HG03571 (cell line): Measurements from ENCODE around the gene CERS6.
A peak's percentile ranks its signal among the peaks of the same experiment; 100 is the strongest.

ENCODE experiments used
- ATAC-seq: cut with Tn5 transposase; IDR thresholded peaks from one replicate; pipeline ENCODE4 v1.9.1; 2021; ENCODE audit not compliant: unreplicated experiment

The CERS6 gene

DNA sequence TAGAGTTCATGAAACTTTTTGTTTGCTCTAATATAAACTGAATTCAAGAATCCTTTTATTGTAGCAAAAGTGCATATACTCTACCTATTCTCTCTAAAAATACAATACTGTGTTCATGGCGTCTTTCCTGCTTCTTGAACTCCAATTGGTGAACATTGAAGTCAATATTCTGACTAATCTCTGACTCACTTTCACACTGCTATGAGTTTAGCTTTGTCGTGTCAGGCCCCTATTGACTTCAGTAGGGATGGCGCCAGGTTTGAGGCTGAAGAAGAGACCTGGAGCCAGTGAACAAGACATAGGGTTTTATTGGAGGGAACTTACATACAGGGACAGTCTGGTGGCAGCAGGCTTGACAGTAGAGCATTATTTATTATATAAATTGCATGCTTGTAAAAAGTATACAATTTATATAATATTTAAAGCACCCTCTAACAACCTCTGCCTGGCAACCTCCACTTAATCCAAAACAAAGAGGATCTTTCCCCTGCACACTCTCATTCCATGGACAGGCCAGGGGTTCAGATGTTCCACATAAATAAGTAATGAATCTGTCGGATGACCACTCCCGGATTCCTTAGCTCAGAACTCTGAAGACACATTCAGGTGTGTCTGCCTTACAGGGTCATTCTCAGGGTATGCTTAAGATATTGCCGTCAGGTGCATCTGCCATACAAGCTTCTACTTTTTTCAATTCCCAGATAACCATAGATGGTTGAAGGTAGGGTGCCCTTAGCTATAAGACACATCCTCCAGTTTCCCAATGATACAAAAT is 141.0 kb downstream of the CERS6 start:
- no peak for ATAC-seq

DNA sequence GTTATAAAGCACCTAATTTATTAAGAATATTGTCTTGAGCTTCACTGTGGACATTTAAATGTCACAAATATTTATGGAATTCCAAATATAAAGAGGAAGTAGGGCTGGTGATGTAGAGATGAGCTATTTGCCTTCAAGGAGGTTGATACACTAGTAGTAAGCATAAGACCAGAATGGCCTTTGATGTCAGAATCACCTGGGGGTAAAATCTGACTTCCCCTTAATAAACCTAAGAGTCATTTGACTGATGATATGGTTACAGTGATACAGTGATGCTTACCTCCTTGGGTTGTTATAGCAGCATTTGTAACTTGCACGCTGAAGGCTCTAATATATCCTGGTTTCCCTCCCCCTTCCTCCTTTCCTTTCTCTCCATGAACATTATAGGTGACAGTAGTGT is 143.7 kb downstream of the CERS6 start:
- no peak for ATAC-seq

DNA sequence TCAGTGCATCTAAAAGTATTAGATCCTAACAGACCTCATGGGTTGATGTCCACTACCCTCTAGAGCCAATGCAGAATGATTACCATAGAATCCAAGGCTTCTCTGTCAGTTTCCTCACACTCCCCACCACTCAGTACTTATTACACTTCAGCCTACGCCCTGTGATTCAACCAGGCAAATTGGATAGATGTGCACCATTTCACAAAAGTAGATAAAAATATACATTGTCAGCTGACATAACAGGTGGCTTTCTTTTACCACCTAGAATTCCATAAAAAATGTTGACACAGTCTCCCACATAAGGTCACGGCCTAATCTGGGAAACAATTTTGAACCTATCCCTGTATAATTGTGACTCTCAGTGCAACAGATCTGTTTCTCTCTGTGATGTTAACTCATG is 144.9 kb downstream of the CERS6 start:
- ATAC-seq = no peak

DNA sequence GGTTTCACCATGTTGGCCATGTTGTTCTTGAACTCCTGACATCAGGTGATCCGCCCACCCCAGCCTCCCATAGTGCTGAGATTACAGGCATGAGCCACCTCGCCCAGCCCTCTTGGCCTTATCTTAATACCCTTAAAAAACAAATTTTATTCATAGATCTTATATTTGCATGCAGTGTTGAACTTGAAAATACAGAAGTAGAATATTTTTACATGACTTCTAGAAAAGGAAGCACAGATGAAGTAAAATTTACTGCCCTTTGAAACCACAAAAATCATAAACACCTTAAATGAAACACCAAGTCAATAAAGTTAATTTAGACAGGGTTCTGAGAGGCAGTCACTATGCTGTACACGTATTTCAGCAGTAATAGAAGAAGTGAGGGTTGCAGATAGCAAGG is 145.7 kb downstream of the CERS6 start:
- peak; percentile 82 for ATAC-seq

DNA sequence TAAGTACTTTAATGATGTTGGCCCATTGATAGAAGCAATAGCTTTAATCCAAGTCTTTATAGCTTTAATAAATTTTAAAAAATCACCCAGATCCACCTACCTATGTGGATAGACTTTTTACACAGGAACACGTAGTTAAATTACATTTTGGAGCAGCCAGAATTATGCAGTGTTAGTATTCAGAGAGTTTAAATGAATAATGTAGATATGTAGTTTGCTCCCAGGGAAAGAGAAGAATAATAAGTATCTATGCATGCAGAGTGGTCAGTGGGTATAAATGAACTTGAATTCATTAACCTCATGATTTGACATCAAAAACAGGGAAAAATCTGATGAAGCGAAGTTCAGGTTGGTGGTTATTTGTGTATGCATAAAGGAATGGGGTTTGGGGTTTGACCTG is 146.3 kb downstream of the CERS6 start:
- no peak for ATAC-seq

DNA sequence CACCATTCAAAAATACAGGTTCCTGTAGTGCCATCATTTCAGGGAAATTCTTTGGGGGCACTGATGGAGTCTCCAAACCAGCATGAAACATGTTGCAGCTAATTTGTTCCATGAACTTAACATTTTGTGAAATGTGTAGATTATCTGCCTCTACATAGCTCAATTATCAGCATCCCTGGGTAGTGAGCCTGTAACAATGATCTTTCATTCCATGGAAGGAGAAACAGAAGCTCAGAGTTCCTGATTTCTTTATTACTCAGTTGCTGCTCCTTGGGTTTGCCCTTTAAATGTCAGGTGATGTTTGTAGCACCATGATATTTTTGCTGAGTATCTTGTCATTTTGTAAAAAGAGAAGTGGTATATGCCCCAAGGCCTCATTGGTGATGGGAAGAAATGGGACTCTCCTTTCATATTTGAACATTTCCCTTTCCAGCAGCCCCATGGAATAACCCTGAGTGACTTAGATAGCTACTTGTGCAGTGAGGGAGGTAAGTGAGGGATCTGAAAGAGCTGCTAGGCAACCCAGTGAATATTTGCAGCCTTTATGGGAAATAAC is 146.9 kb downstream of the CERS6 start:
- ATAC-seq = no peak

DNA sequence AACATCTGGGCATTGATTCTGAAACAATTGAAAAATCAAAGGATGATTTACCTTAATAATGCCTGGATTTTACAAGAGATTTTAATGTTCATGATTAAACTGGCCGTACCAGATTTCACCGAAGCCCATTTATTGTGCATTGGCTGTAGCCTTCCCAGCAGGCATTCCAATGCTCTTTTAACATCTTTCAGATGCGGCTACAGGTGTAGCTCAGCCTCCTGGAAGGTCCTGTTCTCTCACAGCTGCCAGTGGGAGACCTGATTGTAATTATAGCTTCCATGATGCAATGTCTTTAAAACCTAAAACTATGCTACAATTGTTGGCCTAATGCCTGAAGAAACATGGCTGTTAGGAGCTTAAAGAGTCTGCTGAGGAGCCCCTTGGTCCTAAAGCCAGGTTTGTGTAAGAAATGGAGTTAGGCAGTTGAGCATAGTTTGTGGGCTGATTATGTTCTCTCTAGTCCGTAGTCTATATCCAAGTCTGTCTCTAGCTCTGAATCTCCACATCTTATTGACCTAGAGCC is 147.4 kb downstream of the CERS6 start:
- no peak for ATAC-seq

DNA sequence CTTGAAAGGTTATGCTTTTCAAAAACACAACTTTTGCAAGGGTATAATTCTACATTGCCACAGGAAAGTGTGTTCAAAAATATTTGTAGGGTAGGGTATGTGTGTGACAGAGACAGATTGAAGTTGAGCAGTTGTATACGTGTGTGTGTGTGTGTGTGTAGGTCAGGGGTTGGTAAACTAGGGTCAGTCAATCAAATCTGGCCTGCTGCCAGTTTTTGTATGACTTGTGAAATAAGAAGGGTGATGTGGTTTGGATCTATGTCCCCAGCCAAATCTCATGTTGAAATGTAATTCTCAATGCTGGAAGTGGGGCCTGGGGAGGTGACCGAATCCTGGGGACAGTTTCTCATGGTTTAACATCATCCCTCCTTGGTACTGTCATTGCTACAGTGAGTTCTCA is 148.2 kb downstream of the CERS6 start:
- ATAC-seq = no peak

DNA sequence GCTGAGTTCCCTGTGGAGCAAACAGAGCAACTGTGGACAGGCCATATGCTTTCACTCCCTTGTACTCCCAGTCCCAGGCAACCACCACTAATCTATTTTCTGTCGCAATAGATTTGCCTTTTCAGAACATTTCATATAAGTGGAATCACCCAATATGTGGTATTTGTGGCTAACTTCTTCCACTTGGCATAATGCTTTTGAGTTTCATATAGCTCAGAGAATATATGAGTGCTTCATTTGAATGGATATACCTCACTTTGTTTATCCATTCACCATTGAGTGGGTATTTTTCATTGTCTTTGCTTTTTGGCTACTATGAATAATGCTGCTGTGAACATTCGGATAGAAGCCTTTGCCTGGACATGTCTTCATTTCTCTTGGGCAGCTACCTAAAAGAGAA is 151.9 kb downstream of the CERS6 start:
- ATAC-seq = no peak

DNA sequence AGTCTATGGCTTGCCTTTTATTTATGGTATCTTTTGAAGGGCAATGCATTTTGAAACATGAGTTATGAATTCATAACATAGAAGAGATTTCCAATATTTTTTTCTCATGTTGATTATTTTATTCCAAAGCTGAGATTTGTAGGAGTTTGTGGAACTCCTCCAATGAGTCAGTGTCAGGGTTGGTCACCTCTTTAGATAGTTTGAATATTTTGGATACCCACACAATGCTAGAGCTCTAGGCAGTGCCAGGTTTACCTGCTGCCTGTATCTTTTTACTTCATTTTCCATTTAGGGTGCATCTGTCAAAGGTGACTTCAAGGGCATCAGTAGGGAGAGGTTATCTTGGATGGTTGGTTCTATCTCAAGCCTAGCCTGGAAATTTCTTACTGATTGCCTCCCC is 152.7 kb downstream of the CERS6 start:
- no peak for ATAC-seq

DNA sequence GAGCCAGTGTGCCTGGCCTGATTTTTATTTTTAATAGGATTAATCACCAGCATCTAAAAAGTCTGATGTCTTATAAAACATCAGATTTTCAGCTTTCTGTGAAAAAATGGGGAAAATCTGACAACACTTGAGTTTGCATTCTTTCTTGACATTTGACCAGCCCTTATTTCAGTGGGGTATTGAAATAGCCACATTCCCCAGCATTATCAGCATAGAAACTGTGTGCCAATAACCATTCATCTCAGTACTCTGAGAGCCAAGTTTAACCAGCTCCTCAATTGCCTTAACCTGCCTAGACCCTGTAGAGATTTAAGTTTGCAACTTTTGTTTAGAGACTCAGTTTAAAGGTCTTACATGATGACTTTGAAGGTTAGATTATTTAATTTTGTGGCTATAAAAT is 155.0 kb downstream of the CERS6 start:
- no peak for ATAC-seq

DNA sequence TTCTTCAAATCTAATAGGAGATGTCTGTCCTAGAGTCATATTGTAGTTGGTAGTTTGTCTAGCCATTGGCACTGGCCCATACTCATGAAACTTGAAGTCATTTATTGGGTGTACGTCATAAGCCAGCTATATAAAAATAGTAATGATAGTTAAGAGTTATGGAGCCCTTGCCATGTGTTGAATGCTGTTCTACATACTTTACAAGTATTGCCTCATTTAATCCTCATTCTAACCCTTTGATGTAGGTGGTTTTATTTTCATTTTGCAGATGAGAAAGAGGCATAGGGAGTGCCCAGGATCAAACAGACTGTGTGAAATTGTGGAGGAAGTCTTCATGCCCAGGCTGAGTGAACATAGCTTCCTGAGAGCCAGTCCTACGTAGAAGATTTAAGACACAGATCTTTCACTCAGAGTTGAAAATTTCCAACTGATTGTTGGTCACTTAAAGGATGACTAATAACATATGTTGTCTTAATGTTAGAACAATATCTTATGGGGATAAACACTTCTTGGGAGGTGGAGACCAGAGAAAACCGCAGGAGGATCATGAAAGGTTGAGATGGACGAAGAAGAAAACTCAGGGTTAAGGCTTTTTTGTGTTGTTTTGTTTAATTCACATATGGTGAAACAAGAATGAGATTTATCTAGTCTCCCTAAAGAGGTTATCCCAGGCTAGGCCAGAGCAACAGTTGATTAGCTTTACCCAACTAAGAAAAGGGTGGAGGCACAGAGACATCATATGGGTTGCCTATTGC is 156.0 kb downstream of the CERS6 start:
- ATAC-seq = no peak

DNA sequence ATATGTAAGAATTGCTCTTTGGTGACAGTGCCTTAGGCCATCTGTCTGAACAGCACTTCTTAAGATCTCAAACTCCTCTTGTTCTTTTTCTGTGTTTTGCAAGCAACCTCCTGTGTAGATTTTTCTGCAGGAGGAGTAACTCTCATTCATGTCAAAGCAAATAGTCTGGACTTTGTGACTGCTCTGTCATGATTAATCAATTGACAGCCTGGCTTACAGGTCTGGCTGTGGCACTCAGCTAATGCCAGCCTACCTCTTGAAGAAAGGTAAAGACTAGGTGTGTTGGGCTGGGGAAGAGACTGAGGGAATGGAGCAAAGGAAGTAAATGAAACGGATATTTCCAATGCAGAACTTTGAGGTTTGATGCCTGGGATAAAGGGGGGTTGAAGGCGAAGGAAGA is 156.6 kb downstream of the CERS6 start:
- ATAC-seq = no peak

DNA sequence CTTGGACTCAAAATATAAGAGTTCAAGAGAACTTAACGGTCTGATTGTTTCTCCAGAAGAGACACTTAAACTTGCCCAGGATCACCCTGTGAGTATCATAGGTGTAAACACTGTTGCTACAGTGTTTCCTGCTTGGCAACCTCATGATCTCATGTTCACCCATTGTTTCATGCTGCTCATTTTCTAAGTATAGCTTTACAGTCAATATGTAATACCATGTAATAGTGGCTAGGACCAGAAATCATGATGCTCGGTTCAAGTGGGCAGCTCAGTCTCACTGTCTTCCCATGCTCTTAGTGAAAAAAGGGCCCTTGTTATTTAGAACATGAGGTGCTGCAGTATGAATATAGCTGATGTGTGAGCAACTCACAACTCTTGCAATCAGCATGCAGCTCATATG is 157.5 kb downstream of the CERS6 start:
- no peak for ATAC-seq

DNA sequence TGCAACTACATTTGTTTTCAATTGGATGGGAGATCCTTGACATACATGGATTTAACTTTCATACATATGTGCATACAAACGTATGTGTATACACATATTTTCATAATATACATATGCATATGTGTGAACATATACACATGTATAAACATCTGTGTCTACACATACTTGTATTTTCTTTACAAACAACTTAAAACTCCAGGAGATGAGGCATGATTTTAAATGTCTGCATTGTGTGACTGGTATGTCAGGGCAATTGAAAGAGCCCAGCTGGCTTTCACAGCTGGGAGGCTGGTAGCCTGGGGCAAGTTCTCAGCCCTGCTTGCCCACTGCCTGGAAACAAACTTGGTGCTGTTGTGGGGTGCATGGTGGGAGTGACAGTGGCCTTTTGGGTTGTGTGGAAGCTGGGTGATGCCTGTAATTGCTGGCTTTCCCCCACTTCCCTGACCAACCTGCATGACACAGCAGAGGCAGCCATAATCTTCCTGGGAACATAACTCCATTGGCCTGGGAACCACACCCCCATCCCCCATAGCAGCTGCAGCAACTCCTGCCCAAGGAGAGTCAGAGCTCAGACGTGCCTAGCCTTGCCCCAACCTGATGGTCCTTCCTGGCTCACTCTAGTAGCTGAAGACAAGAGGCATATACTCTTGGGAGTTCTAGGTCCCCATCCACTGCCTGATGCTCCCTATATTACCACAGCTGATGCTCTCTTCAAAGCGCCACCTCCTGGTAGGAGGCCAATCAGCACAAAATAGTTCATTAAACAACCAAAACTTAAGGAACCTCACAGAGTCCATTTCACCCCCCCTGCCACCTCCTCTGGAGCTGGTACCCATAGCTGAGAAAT is 158.3 kb downstream of the CERS6 start:
- ATAC-seq = no peak

DNA sequence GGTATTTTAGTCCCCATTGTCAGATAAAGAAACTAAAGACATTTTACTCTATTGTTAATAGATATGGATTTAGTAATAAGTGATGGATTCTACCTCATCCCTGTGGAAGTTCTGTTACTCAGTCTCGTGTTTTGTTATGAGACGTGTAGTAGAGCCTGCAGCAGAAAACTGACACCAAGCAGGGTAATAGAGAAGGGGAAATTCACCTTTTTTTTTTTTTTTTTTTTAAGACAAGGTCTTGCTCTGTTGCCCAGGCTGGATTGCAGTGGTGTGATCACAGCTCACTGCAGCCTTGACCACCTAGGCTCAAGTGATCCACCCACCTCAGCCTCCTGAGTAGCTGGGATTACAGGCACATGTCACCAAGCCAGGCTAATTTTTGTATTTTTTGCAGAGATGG is 164.5 kb downstream of the CERS6 start:
- no peak for ATAC-seq

DNA sequence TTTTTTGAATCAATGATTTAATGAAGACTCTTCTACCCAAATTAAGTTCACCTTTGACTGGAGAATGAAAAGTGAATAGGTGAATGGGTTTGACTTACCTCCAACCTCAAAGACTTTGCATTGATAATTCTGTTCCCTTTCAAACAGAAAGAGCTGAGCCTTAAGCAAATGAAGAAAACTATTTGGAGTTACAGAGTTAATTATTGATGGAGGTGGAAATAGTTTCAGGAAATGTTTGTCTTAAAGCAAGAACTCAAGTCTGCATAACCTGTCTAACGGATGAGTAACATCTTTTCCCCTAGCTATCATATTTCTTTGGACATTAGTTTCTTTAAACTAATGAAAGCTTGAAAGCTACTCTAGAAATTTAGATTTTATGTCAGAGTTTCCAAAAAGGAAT is 166.5 kb downstream of the CERS6 start:
- no peak for ATAC-seq

DNA sequence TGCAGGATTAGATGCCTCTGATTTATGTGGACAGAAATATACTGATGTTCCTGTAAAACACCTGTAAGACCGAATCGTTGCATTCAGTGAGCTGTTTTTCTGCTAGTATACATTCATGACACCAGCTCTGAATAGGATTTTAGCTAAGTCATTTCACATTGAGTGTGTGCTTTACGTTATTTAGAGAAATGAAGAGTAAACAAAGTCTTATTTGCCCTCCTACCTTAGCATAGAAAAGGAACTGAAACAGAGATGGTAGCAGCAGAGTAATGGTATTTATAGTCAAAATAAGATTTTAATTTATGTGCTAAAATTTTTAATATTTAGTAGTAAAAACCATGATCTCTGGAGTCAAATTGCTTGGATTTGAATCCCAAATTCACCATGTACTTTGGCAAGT is 168.0 kb downstream of the CERS6 start:
- ATAC-seq = peak; percentile 49

DNA sequence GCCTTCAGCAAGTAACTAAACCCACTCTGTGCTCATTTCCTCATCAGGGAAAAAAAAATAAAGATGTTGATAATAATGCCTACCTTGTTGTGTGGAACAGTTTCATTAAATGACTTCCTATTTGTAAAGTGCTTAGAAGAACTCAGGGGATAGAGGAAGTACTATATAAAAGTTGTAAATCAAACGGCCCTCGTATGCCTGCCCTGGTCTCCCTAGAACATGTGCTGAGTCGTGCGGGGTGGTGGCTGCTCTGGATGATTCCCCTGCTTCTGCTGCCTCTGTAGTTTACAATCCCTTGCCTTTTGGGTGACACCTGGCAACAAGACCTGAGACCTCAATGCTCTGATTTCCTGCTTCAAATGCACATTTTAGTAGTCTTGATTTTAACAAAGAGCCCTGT is 170.0 kb downstream of the CERS6 start:
- ATAC-seq = no peak

DNA sequence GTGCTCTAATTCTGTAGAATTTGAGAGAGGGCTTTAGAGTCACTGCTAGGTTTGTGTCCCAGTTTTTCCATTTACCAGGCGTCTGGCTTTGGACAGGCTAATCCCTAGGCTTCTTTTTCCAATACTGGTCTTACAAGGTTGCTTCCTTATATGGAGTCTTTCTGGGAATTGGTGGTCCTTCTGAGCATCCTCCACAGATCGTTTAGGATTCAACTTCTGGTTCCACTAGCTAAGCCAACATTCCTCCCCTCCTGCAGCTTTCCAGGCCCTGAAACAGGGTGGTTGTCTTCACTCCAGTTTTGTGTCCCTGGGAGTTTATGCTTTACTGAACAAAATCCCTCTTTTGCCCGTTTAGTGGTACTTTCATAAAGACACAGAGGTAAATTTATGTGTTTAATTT is 170.6 kb downstream of the CERS6 start:
- no peak for ATAC-seq

DNA sequence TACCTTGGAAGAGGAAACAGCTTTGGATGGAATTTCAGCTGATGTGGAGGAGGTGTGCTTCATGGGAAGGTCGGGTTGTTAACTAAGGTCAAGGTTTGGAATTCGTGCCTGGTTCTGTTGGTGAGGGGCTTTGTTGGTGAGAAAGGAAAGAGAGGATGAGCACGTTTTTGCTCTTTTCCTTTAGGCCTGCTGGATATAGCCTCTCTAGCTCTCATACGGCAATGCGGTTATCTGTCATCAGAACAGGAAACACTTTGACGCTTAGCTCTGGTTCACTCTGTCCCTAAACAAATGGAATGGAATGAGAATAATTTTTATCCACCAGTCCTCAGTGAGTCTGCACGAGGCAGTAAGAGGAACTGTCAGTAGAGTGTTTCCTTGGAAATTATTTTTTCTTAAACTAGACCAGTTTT is 176.6 kb downstream of the CERS6 start:
- ATAC-seq = no peak
